K562 (cell line): ENCODE data around the gene RAI14. TPM values are rescaled to one million over a fixed set of nuclear protein-coding genes. Genes with fewer than 3 reads are reported as not detected.

Source experiments
- ATAC-seq: fragments of 200-7000 bp; cut with Tn5 transposase; 3 replicates; pipeline ENCODE4 v1.9.1; 2020; ENCODE audit warnings: moderate library complexity
- BruUV-seq: library from RNA; stranded (reverse); fragments of 400-500 nt; replicated peaks from 2 replicates; lab custom pipeline; 2021; lab: Mats Ljungman, UMichigan
- CTCF ChIA-PET: fragments of 300-600 bp; formaldehyde crosslinking; extraction: SDS; loops from one replicate; lab custom pipeline; 2021; ENCODE audit warnings: low intra/inter-chr PET ratio; lab: Yijun Ruan, JAX
- POLR2A ChIA-PET: fragments of 300-600, 350-650 bp; sonication (Branson Sonifier 250); formaldehyde crosslinking; extraction: SDS; loops from one replicate; lab custom pipeline; 2021; ENCODE audit warnings: antibody characterized with exemption, inconsistent platforms; lab: Yijun Ruan, JAX
- DNase-seq, 4 experiments: peaks; one replicate each; pipeline versions ENCODE4 v3.0.0 to v3.0.0-alpha.2; 2011 to 2018; ENCODE audit warnings: low spot score in 3 of 4, mixed read lengths in 3 of 4; ENCODE audit errors: extremely low read depth in 1 of 4
- FAIRE-seq: peaks from 2 replicates; lab custom pipeline; 2011; peaks lifted over from hg19 to GRCh38; lab: Jason Lieb, UNC
- H2AFZ ChIP-seq: 2 replicates; pipeline ENCODE4 v1.6.0; 2011; ENCODE audit warnings: low read depth, low read length, control low read depth, inconsistent platforms
- H3K27ac ChIP-seq: fragments of 200-600 bp; 3 replicates; pipeline ENCODE4 v1.8.0; 2011; ENCODE audit warnings: low read depth, mild to moderate bottlenecking, control low read depth, inconsistent platforms, low read length, moderate library complexity, mixed read lengths; ENCODE audit errors: extremely low read depth
- H3K27me3 ChIP-seq, 2 experiments: fragments of 300-600 bp in 1 of 2; 2 replicates in 1 of 2; 3 replicates in 1 of 2; pipeline versions ENCODE4 v1.6.0 to v1.8.0; 2011; ENCODE audit warnings: inconsistent platforms in 2 of 2, low read length in 2 of 2, mild to moderate bottlenecking in 1 of 2, mixed read lengths in 1 of 2, moderate library complexity in 1 of 2; ENCODE audit not compliant: control insufficient read depth in 2 of 2, insufficient read depth in 2 of 2
- H3K36me3 ChIP-seq: fragments of 300-600 bp; 3 replicates; pipeline ENCODE4 v1.8.0; 2011; ENCODE audit warnings: mild to moderate bottlenecking, low read length, inconsistent platforms; ENCODE audit not compliant: control insufficient read depth, insufficient read depth
- H3K4me1 ChIP-seq, 2 experiments: fragments of 200-600 bp in 1 of 2; replicated peaks in 1 of 2; 2 replicates in 1 of 2; 3 replicates in 1 of 2; pipeline versions ENCODE4 v1.5.1 to v1.8.0; 2011; ENCODE audit warnings: inconsistent platforms in 2 of 2, low read length in 2 of 2, mild to moderate bottlenecking in 1 of 2, mixed read lengths in 1 of 2, moderate library complexity in 1 of 2; ENCODE audit not compliant: control insufficient read depth in 2 of 2, insufficient read depth in 2 of 2
- H3K4me2 ChIP-seq: 2 replicates; pipeline ENCODE4 v1.6.1; 2011; ENCODE audit warnings: low read length, control low read depth, inconsistent platforms, mixed read lengths; ENCODE audit not compliant: insufficient read depth
- H3K4me3 ChIP-seq: fragments of 200-600 bp; sonication (generic), shearing (Covaris generic); 2 replicates; pipeline ENCODE4 v1.5.1; 2016; ENCODE audit warnings: control low read depth, inconsistent platforms
- H3K79me2 ChIP-seq: fragments of 200-600 bp; 3 replicates; pipeline ENCODE4 v1.8.0; 2011; ENCODE audit warnings: low read length, inconsistent platforms; ENCODE audit not compliant: control insufficient read depth, insufficient read depth
- H3K9ac ChIP-seq, 2 experiments: 2 replicates each; pipeline versions ENCODE4 v1.6.0 to v1.6.1; 2011; ENCODE audit warnings: low read depth in 2 of 2, low read length in 2 of 2, control low read depth in 1 of 2, inconsistent platforms in 1 of 2, mild to moderate bottlenecking in 1 of 2, mixed read lengths in 1 of 2; ENCODE audit not compliant: insufficient read depth in 1 of 2
- H3K9me1 ChIP-seq: one replicate; pipeline ENCODE4 v1.6.0; 2011; ENCODE audit warnings: inconsistent platforms, mild to moderate bottlenecking, low read length, moderate library complexity; ENCODE audit not compliant: control insufficient read depth, insufficient read depth
- H3K9me3 ChIP-seq: replicated peaks from 2 replicates; pipeline ENCODE4 v1.5.1; 2011; ENCODE audit warnings: low read depth, low read length, inconsistent platforms; ENCODE audit not compliant: control insufficient read depth, insufficient read depth
- H4K20me1 ChIP-seq: replicated peaks from 2 replicates; pipeline ENCODE4 v1.6.1; 2011; ENCODE audit warnings: low read length, inconsistent platforms, mixed read lengths; ENCODE audit not compliant: control insufficient read depth, insufficient read depth
- IRF2 ChIP-seq: sonication (generic); formaldehyde crosslinking; IDR thresholded peaks from 2 replicates; pipeline ENCODE4 v1.8.1; 2022; ENCODE audit warnings: mild to moderate bottlenecking, missing genetic modification reagents
- KDM1A ChIP-seq, 2 experiments: fragments of 450-650 bp; IDR thresholded peaks; 2 replicates each; pipeline ENCODE4 v1.6.1; 2016; ENCODE audit warnings: mild to moderate bottlenecking in 2 of 2
- ZNF121 ChIP-seq: sonication (generic); formaldehyde crosslinking; conservative IDR thresholded peaks from 2 replicates; pipeline ENCODE4 v1.8.0; 2022; ENCODE audit warnings: missing genetic modification reagents
- ZNF282 ChIP-seq: sonication (generic); formaldehyde crosslinking; IDR thresholded peaks from 2 replicates; pipeline ENCODE4 v1.8.1; 2023; ENCODE audit warnings: missing genetic modification reagents
- ZNF75A ChIP-seq: fragments of 450-650 bp; formaldehyde crosslinking; IDR thresholded peaks from 2 replicates; pipeline ENCODE4 v1.4.0; 2020; ENCODE audit warnings: mild to moderate bottlenecking
- WGBS: fragments of 100-300 bp; shearing (Covaris generic); methylation state at CpG from one replicate; pipeline ENCODE4 v1.1.6; 2016; ENCODE audit warnings: low coverage, mixed read lengths; ENCODE audit not compliant: insufficient coverage; ENCODE audit errors: missing lambda C conversion rate; 5-methylcytosine and 5-hydroxymethylcytosine counted together
- in situ Hi-C: fragments of 300-500 bp; cut with MboI; formaldehyde crosslinking; loops from 4 replicates; pipeline ENCODE4 v1.15.0; 2018; ENCODE audit warnings: inconsistent platforms, mixed read lengths
- intact Hi-C: fragments of 100-400 bp; cut with micrococcal nuclease; formaldehyde crosslinking; loops from 2 replicates; pipeline ENCODE4 v1.14.2; 2022
- polyA plus RNA-seq, 8 experiments: library from polyadenylated mRNA; depleted of rRNA in 4 of 8; stranded (reverse) in 5 of 8; unstranded in 3 of 8; fragments of >200 nt; fragmentation: Nextera tagmentation in 2 of 8; fragmentation: Illumina TruSeq in 1 of 8; extraction: Ambion mirVana in 2 of 8; extraction: Trizol in 1 of 8; gene quantifications; 2 replicates each; pipeline versions ENCODE4 v1.2.1 to v1.2.3, GENCODE V29; 2011 to 2014; ENCODE audit warnings: inconsistent platforms in 1 of 8, missing spikeins in 1 of 8
- total RNA-seq, 7 experiments: library from RNA; depleted of rRNA in 6 of 7; stranded (reverse); fragments of >200 nt in 6 of 7; fragmentation: Illumina TruSeq in 2 of 7; extraction: Trizol in 2 of 7; gene quantifications; 2 replicates each; pipeline versions ENCODE4 v1.2.1 to v1.2.3, GENCODE V29; 2011 to 2021; ENCODE audit warnings: low replicate concordance in 1 of 7

Gene RAI14
- total and polyA plus RNA-seq, 9 of the 15 experiments (the other 6 are each of a cell fraction or from before 2014, with no cell fraction given): 11.3 to 82.5 (median 34.8) TPM

DNA sequence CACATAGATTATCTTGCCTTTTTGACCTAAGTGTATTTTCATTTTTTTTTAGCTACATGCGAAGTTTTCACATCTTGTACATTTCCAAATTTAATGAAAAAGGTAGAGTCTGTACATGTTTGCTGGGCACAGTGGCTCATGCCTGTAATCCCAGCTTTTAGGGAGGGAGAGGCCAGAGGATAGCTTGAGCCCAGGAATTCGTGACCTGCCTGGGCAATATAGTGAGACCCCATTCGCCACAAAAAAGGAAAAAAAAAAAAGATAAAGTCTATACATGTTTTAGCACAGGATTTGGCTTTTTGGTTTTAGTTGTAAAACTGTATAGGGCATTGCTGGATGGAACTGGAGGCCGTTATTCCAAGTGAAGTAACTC is 28.8 kb downstream of the RAI14 start:
- H3K9me3 ChIP-seq: no peaks in the 10 kb centered on the region
- H3K9me1 ChIP-seq: no peaks in the 10 kb centered on the region
- peaks cover 13 to 29% of the 10 kb centered on the region in 2 experiments; a peak in 4 of 5 replicates for H3K4me1 ChIP-seq
- H3K36me3 ChIP-seq: peaks cover 12% of the 10 kb centered on the region; the same call in 2 of the 3 replicates
- H4K20me1 ChIP-seq: no peaks in the 10 kb centered on the region
- H3K4me3 ChIP-seq: no peak overlapping the region
- peaks cover 46% of the 10 kb centered on the region for H3K79me2 ChIP-seq
- no peak for FAIRE-seq
- no peak overlapping the region for H2AFZ ChIP-seq
- ATAC-seq: no peak
- WGBS: 71% methylated on average over 4 of the region's 4 CpGs
- in situ Hi-C loops (no loop called here), intact Hi-C loops (loop anchor here (5.0 kb wide), 1 partner anchor 163 kb away; no protein-coding TSS in a partner anchor)
- BruUV-seq: no TSS peak
- no peak overlapping the region for H3K4me2 ChIP-seq
- H3K27me3 ChIP-seq: no peaks in the 10 kb centered on the region
- H3K9ac ChIP-seq: no peak overlapping the region
- no peak overlapping the region for H3K27ac ChIP-seq
- no peak for DNase-seq
- ChIA-PET POLR2A (interaction anchor here (0.9 to 1.3 kb wide), 2 partner anchors 21 to 58 kb away, joined by 4 to 5 read pairs; no protein-coding TSS in a partner anchor), CTCF (no interaction called here)
- TF ChIP-seq KDM1A (IDR thresholded peaks at IDR 0.05) (0 out of 4 replicates have a peak, but pooled peaks of 1 of the 2 experiments have one; percentile 2), ZNF282 (CRISPR knock-in tag) (no peak), ZNF75A (CRISPR knock-in tag) (no peak), IRF2 (CRISPR knock-in tag) (no peak), ZNF121 (CRISPR knock-in tag) (0 out of 2 replicates have a peak, but pooled peaks have one; percentile 27)
